Hematopoietic multipotent progenitor cell treated with erythropoietin and hydrocortisone succinate and interleukin-3 and kit ligand, for 15 days (in vitro differentiated cells): Measurements from ENCODE around the gene COL13A1.

Experiments
- DNase-seq: peaks from one replicate; pipeline ENCODE4 v3.0.0-alpha.2; 2015; ENCODE audit warnings: low spot score

COL13A1 gene

GRCh38 chr10:69847458-69847857 lies 45.8 kb downstream of the COL13A1 start:
- DNase-seq, result no peak

- no peak for DNase-seq
Measured at GRCh38 chr10:69847883-69848282, 46.2 kb downstream of the COL13A1 start.

GRCh38 chr10:69848454-69848853 lies 46.7 kb downstream of the COL13A1 start:
- DNase-seq, result no peak

GRCh38 chr10:69849825-69850224 lies 48.1 kb downstream of the COL13A1 start:
- DNase-seq, result no peak

- DNase-seq, result no peak
Measured at GRCh38 chr10:69850440-69850839, 48.7 kb downstream of the COL13A1 start.

GRCh38 chr10:69851306-69851705 lies 49.6 kb downstream of the COL13A1 start:
- no peak for DNase-seq

GRCh38 chr10:69853064-69853463 lies 51.4 kb downstream of the COL13A1 start:
- DNase-seq, result no peak

- DNase-seq, result no peak
Measured at GRCh38 chr10:69854511-69855345, 53.0 kb downstream of the COL13A1 start.

- DNase-seq, result no peak
Measured at GRCh38 chr10:69855346-69856111, 53.8 kb downstream of the COL13A1 start.

- DNase-seq, result no peak
Measured at GRCh38 chr10:69856601-69857166, 55.0 kb downstream of the COL13A1 start.

- no peak for DNase-seq
Measured at GRCh38 chr10:69858201-69858600, 56.5 kb downstream of the COL13A1 start.

GRCh38 chr10:69860271-69860670 lies 58.6 kb downstream of the COL13A1 start:
- no peak for DNase-seq

- DNase-seq, result no peak
Measured at GRCh38 chr10:69861251-69862240, 59.8 kb downstream of the COL13A1 start.

- DNase-seq, result no peak
Measured at GRCh38 chr10:69862882-69863530, 61.3 kb downstream of the COL13A1 start.

- no peak for DNase-seq
Measured at GRCh38 chr10:69863580-69863979, 61.9 kb downstream of the COL13A1 start.

- DNase-seq, result no peak
Measured at GRCh38 chr10:69864321-69864720, 62.6 kb downstream of the COL13A1 start.

- no peak for DNase-seq
Measured at GRCh38 chr10:69865450-69865849, 63.7 kb downstream of the COL13A1 start.

- no peak for DNase-seq
Measured at GRCh38 chr10:69866246-69866687, 64.6 kb downstream of the COL13A1 start.

GRCh38 chr10:69866688-69867461 lies 65.2 kb downstream of the COL13A1 start:
- no peak for DNase-seq
